ENCODE results near the gene DNHD1.
A peak's percentile ranks its signal among the peaks of the same experiment; 100 is the strongest.

Gene DNHD1

GRCh38 chr11:6596239-6596877 lies 99.3 kb downstream of the DNHD1 start:
- no peak for DNase-seq

- no peak for DNase-seq
Observed at GRCh38 chr11:6598555-6598954, 101.5 kb downstream of the DNHD1 start.

DNA sequence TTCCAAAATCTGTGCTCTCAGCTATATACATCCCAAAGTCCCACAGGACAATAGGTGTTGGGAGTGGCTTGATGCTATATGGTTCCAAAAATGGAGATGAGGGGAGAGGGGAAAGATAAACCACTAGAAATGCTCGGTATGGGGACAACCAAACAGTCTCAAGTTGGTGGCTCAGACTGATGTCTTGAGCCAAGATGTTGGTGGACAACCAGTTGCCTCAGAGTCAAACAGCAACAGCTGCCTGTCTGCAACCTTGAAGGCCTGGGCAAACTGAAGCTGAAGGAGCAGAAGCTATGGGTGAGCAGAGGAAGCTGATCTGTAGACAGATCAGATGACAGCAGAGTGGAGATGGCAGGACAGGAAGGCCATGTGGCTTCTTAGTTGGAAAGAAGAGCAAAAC lies 102.4 kb downstream of the DNHD1 start:
- no peak for DNase-seq

GRCh38 chr11:6599881-6600390 lies 102.9 kb downstream of the DNHD1 start:
- DNase-seq, result no peak

GRCh38 chr11:6601041-6601461 lies 104.0 kb downstream of the DNHD1 start:
- DNase-seq, result no peak

GRCh38 chr11:6602096-6602940 lies 105.2 kb downstream of the DNHD1 start:
- no peak for DNase-seq

DNA sequence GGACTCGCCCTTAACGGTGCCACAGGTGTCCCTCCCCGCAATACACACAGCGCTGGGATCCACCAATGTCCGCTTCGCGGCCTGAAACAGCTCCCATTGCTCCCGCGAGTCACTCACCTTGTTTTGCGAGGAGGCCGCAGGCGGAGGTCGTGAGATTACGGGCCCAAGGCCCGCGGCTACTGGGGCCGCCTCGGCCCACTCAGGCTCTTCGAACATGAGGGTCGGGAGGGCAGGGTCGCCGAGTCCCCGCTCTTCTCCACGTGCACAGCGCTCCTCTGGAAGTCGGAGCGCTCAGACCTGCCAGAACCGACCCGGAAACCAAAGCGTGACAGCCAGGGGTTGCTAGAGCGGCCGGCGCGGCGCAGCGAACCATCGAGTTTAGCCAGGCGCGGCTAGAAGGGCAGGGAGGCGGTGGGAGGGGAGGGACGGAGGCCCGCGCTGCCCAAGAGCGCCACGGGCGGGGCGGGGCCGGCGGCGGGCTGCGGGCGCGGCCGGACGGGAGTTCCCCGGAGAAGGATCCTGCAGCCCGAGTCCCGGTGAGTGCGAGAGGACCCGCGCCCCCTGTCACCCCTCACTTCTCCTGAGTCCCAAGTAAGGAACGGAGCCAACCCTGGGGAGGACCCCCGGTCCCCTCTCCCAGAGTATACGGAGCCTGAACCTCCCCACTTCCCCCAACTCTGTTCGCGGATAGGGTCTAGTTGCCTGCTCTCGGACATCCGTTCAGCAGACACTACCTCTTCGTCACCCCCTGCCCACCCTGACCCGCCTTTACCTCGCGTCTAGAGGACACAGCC lies 106.4 kb downstream of the DNHD1 start, which contains the start of the genes ILK and RRP8:
TSS of gene ILK (plus strand) at position 488 of the 794 bp plus-strand sequence. CDS start 498 bp downstream, outside the sequence.
TSS of gene RRP8 (minus strand) at position 330 of the 794 bp plus-strand sequence. CDS start at position 216, 114 bp downstream.
- DNase-seq, result peak; percentile 89

DNA sequence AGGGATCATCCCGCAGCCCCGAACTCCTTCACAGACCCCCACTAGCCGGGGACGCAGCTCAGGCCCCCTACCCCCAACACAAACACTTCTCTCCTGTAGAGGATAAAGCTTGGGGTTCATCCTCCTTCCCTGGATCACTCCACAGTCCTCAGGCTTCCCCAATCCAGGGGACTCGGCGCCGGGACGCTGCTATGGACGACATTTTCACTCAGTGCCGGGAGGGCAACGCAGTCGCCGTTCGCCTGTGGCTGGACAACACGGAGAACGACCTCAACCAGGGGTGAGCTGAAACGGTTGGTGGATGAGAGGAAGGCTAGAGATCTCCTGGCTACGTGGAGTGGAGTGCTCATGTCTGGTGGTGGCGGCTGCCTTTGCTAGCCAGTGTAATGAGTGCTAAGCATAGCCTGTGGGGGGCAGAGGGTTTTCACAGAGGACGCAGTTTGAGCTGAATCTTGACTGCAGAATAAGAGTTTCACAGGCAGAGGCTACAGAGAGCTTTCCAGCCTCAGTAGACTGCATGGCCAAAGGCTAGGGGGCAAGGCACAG lies 107.1 kb downstream of the DNHD1 start:
- DNase-seq, result peak; percentile 72

DNA sequence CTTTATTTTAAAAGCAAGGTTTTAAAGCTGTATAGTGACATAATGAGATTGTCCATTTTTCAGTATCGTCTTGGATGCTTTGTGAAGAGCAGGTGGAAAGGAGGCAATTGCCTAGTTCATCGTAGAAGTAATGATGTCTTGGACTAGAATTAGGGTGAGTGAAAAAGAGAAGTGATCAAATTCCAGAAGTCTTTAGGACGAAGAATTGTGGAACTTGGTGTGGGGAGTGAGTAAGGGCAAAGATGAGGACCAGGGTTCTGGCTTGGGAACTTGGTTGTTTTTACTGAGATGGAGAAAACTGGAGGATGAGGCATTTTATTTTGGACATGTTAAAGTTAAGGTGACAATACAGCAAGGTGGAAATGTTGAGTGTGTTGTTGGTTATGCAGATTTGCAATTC lies 107.7 kb downstream of the DNHD1 start:
- no peak for DNase-seq

DNA sequence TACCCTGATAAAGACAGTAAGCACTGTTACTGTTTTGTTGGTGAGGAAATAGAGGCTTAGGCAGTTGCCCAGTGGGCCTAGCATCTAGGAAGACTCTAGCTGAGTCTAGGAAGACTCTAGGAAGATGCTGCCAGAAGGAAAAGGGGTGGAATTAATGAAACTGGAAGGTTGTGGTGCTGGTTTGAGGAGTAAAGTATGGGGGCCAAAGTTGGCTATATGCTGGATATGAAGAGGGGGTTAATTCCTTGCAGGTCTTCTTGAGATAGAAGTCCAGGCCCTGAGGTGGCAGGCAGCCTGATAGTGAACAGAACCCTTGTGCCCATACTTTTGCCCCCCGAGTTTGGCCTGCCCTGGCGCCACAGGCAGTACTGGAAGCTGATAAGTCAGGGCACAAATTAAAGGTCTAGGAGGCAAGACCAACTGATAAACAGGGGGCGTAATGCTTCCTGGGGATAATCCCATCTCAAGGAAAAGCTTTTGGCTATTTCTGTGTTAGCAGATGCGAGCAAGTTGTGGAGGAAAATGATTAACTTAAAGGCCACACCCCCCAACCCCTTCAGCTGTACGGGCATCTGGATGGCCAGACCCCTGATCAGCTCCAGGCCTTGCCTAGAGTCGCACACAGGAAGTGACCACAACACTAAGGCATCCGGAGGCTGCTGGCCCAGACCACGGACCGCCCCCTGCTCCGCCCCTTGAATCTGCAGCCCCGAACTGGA lies 109.5 kb downstream of the DNHD1 start:
- DNase-seq, result peak; percentile 98

GRCh38 chr11:6607190-6607795 lies 110.2 kb downstream of the DNHD1 start:
- no peak for DNase-seq

- no peak for DNase-seq
Observed at GRCh38 chr11:6608011-6608410, 110.9 kb downstream of the DNHD1 start.

GRCh38 chr11:6608726-6609501 lies 111.8 kb downstream of the DNHD1 start:
- DNase-seq, result no peak

GRCh38 chr11:6609502-6610015 lies 112.5 kb downstream of the DNHD1 start:
- no peak for DNase-seq

DNA sequence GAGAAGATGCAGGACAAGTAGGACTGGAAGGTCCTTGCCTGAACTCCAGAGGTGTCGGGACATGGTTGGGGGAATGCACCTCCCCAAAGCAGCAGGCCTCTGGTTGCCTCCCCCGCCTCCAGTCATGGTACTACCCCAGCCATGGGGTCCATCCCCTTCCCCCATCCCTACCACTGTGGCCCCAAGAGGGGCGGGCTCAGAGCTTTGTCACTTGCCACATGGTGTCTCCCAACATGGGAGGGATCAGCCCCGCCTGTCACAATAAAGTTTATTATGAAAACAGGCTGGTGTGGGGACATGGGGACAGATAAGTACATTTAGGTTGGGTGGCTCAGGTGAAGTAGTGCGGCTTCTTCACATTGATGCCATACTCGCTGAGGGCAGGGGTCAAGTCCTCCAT lies 113.5 kb downstream of the DNHD1 start:
- no peak for DNase-seq

DNA sequence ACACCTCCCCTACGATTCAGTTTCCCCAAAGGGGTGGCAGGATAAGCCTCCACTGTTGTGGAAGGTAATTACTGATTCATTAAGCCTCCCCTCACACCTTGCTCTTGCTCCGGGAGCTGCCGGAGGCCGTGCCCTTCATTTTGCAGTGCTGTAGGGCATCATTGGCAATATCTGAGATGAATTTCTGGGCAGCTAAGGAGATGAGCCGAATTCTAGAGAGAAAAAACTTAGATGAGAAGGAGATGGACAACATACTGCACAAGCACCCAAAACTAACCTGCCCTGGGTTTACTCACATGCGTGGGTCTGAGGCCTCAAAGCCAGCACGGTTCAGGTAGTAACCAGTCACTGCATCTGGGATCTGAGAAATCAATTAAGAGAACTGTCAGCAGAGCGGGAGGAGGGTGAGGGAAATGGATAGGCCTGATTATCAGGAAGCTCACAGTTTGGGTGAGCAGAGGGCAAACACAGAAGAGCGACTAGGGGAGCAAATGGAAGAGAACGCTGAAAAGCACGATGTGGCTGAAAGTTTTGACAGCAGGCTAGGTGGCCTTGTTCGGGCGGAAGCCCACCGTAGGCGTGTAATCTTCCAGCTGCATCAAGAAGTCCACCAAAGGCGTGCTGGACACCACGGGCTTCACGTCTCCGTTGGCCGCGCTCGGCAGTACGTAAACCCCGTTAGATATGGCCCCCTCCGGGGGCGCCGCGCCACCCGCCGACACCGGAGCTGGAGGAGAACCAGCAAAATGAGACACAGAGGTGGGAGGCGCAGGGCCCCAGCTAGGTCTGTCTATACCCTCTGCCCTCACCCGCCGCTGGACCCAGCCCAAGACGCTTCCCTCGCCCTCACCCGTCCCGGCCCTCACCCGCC lies 114.2 kb downstream of the DNHD1 start:
- DNase-seq, result peak; percentile 34

DNA sequence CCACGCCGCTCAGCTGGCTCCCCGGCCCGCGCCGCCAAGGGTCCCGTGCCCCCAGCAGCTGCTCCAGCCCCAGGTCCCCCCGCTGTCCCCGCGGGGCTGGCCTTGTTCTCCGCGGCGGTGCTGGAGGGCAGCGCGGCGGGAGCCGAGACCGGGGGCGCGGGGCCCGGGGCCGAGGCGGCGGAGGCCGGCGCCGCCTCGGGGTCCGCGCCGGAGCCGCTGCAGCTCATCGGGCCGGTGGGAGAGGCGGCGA lies 114.8 kb downstream of the DNHD1 start:
- DNase-seq, result no peak

DNA sequence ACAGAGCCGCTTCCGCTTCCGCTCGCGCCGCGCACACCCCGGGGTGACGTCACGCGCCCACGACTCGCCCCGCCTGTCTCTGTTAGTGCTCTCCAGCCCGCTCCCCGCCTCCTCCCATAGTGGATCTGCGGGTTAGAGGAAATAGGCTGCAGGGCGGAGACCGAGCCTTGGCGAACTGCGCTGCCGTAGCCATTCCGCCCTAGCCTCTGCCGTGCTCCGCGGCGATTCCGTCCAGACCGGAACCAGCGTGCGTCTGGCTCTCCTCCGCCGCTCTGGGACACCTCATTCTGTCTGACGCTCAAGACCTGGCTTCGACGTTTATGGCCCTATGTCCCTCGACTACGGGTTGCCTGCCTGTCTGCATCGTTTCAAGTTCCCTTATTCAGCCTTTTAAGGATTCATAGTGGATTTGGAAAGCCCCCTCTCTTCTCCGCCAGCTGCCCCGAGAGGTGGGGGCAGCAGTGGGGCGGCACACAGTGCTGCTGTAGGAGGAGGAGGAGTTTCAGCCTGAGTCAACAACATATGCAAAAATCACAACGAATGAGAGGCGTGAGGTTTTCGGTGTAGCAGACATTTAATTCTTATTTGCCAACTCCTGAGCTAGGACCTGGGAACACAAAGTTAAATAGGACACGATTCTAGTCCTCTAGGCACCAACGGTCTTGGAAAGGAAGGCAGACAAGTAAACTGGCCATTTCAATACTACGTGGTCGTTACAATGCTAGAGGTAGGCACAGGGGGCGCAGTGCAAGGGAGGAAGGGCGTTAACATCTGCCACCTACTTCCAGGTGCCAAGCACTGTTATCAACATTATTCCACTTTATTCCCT lies 115.3 kb downstream of the DNHD1 start, which contains the start of gene TAF10:
TSS of gene TAF10 (minus strand) at position 4 of the 829 bp plus-strand sequence. CDS start 27 bp downstream, outside the sequence.
- peak; percentile 97 for DNase-seq

- no peak for DNase-seq
Observed at GRCh38 chr11:6613496-6613895, 116.4 kb downstream of the DNHD1 start.
